DND-41 (cell line): Measurements from ENCODE around the gene MBNL3.

ENCODE experiments used
- ATAC-seq: fragments of 200-7000 bp; cut with Tn5 transposase; 3 replicates; pipeline ENCODE4 v1.9.1; 2021; ENCODE audit warnings: low read depth; ENCODE audit not compliant: insufficient read depth
- DNase-seq: peaks from one replicate; pipeline ENCODE4 v3.0.0-alpha.2; 2020
- H2AFZ ChIP-seq: 2 replicates; pipeline ENCODE4 v1.6.0; 2012; ENCODE audit warnings: low read depth, low read length
- H3K27ac ChIP-seq: 2 replicates; pipeline ENCODE4 v1.5.1; 2012; ENCODE audit warnings: low read length, inconsistent platforms
- H3K27me3 ChIP-seq: fragments of 200-600 bp; sonication (generic); 2 replicates; pipeline ENCODE4 v1.6.0; 2012; ENCODE audit warnings: low read length, mild to moderate bottlenecking, inconsistent platforms; ENCODE audit not compliant: insufficient read depth, poor library complexity
- H3K36me3 ChIP-seq: 2 replicates; pipeline ENCODE4 v1.5.1; 2012; ENCODE audit warnings: low read length, inconsistent platforms; ENCODE audit not compliant: insufficient read depth
- H3K4me1 ChIP-seq: 2 replicates; pipeline ENCODE4 v1.5.1; 2012; ENCODE audit warnings: mild to moderate bottlenecking, low read length; ENCODE audit not compliant: insufficient read depth
- H3K4me2 ChIP-seq: 2 replicates; pipeline ENCODE4 v1.6.0; 2012; ENCODE audit warnings: mild to moderate bottlenecking, moderate library complexity, low read length, inconsistent platforms; ENCODE audit not compliant: insufficient read depth
- H3K4me3 ChIP-seq, 2 experiments: fragments of 200-600 bp in 1 of 2; shearing (Covaris generic) in 1 of 2; 2 replicates each; pipeline ENCODE4 v1.5.1; 2012 to 2016; ENCODE audit warnings: inconsistent platforms in 2 of 2, low read length in 2 of 2, mild to moderate bottlenecking in 2 of 2, low read depth in 1 of 2, moderate library complexity in 1 of 2
- H3K79me2 ChIP-seq: 2 replicates; pipeline ENCODE4 v1.6.0; 2012; ENCODE audit warnings: low read length, inconsistent platforms; ENCODE audit not compliant: insufficient read depth
- H3K9ac ChIP-seq: 2 replicates; pipeline ENCODE4 v1.6.0; 2012; ENCODE audit warnings: low read depth, mild to moderate bottlenecking, inconsistent platforms, low read length, moderate library complexity
- H3K9me3 ChIP-seq: 2 replicates; pipeline ENCODE4 v1.5.1; 2012; ENCODE audit warnings: low read length, moderate library complexity, mild to moderate bottlenecking, inconsistent platforms; ENCODE audit not compliant: insufficient read depth, severe bottlenecking
- H4K20me1 ChIP-seq: 2 replicates; pipeline ENCODE4 v1.6.0; 2012; ENCODE audit warnings: low read length; ENCODE audit not compliant: insufficient read depth
- CTCF ChIP-seq: IDR thresholded peaks from 2 replicates; pipeline ENCODE4 v1.5.1; 2012; ENCODE audit warnings: borderline replicate concordance, low read length, moderate library complexity, mild to moderate bottlenecking; ENCODE audit not compliant: poor library complexity, severe bottlenecking; ENCODE audit errors: extremely low read depth
- EZH2 ChIP-seq: IDR thresholded peaks from 3 replicates; pipeline ENCODE4 v1.6.1; 2012; ENCODE audit warnings: borderline replicate concordance, low read depth, mild to moderate bottlenecking, moderate library complexity, low read length, inconsistent platforms; ENCODE audit not compliant: severe bottlenecking

MBNL3 gene

GRCh38 chrX:132508834-132509233, 20.0 kb upstream of the MBNL3 start:
- Histone ChIP-seq H3K9ac (no peak overlapping the region), H3K4me2 (no peak overlapping the region), H2AFZ (no peak overlapping the region), H3K4me3 (no peak overlapping the region), H3K4me1 (no peaks in the 10 kb centered on the region), H3K36me3 (no peaks in the 10 kb centered on the region), H3K9me3 (no peaks in the 10 kb centered on the region), H3K79me2 (no peaks in the 10 kb centered on the region), H4K20me1 (no peaks in the 10 kb centered on the region), H3K27me3 (no peaks in the 10 kb centered on the region), H3K27ac (no peak overlapping the region)
- no peak for TF ChIP-seq CTCF
- TF ChIP-seq EZH2: no peak
- ATAC-seq (no peak), DNase-seq (no peak)

- TF ChIP-seq EZH2 (no peak), CTCF (no peak)
- Histone ChIP-seq H3K36me3 (no peaks in the 10 kb centered on the region), H3K9ac (no peak overlapping the region), H3K4me3 (no peak overlapping the region), H3K79me2 (no peaks in the 10 kb centered on the region), H3K27ac (no peak overlapping the region), H3K9me3 (no peaks in the 10 kb centered on the region), H2AFZ (no peak overlapping the region), H3K4me1 (no peaks in the 10 kb centered on the region), H3K4me2 (no peak overlapping the region), H3K27me3 (no peaks in the 10 kb centered on the region), H4K20me1 (no peaks in the 10 kb centered on the region)
- ATAC-seq: no peak
- DNase-seq: no peak
Measured at GRCh38 chrX:132505116-132505515, 16.3 kb upstream of the MBNL3 start.

GRCh38 chrX:132504417-132504816, 15.6 kb upstream of the MBNL3 start:
- Histone ChIP-seq H3K27me3 (no peaks in the 10 kb centered on the region), H3K4me2 (no peak overlapping the region), H3K27ac (no peak overlapping the region), H3K79me2 (no peaks in the 10 kb centered on the region), H2AFZ (no peak overlapping the region), H3K9me3 (no peaks in the 10 kb centered on the region), H3K36me3 (no peaks in the 10 kb centered on the region), H3K9ac (no peak overlapping the region), H4K20me1 (no peaks in the 10 kb centered on the region), H3K4me1 (no peaks in the 10 kb centered on the region), H3K4me3 (no peak overlapping the region)
- no peak for DNase-seq
- TF ChIP-seq EZH2: no peak
- no peak for TF ChIP-seq CTCF
- ATAC-seq: no peak

- Histone ChIP-seq H3K27me3 (no peaks in the 10 kb centered on the region), H3K79me2 (no peaks in the 10 kb centered on the region), H3K27ac (no peak overlapping the region), H3K4me3 (no peak overlapping the region), H3K9me3 (no peaks in the 10 kb centered on the region), H3K9ac (no peak overlapping the region), H3K4me1 (no peaks in the 10 kb centered on the region), H4K20me1 (no peaks in the 10 kb centered on the region), H3K4me2 (no peak overlapping the region), H3K36me3 (no peaks in the 10 kb centered on the region), H2AFZ (no peak overlapping the region)
- TF ChIP-seq EZH2 (no peak), CTCF (no peak)
- DNase-seq (no peak), ATAC-seq (no peak)
Measured at GRCh38 chrX:132501606-132502005, 12.8 kb upstream of the MBNL3 start.
